Smooth muscle cell of the coronary artery (primary cell): ENCODE data around the gene FAM89A. TPM values are rescaled to one million over a fixed set of nuclear protein-coding genes. Genes with fewer than 3 reads are reported as not detected.

ENCODE experiments used
- total RNA-seq: library from RNA; depleted of rRNA; stranded (reverse); fragments of >200 nt; gene quantifications from 2 replicates; pipeline ENCODE4 v1.2.3, GENCODE V29; 2014; ENCODE audit warnings: low replicate concordance

FAM89A gene
- total RNA-seq, result 2.3 and 7.7 TPM in 2 replicates

GRCh38 chr1:231040019-231040799 is at the start of gene FAM89A:
Gene FAM89A, minus strand, starts transcription at chr1:231040254. Its CDS starts 43 bp downstream, at chr1:231040211.

GRCh38 chr1:230978491-230979388 is 61.3 kb downstream of the FAM89A start, which contains the start of the genes ARV1 and TTC13:
Gene ARV1, plus strand, starts transcription at chr1:230979094. Its CDS starts 12 bp downstream, at chr1:230979106.
Gene TTC13, minus strand, starts transcription at chr1:230978861. Its CDS starts 31 bp downstream, at chr1:230978830.

Other genes with a start within 250 kb of the FAM89A start
- gene C1orf198, start 171.7 kb downstream of the FAM89A start, total RNA-seq, result 71.8 and 92.8 TPM in 2 replicates
- 7.4 and 9.7 TPM in 2 replicates for gene TTC13, start 61.4 kb downstream of the FAM89A start, total RNA-seq
- gene ARV1, start 61.2 kb downstream of the FAM89A start, total RNA-seq, result 9.8 and 10.4 TPM in 2 replicates
- gene TRIM67, start 121.8 kb upstream of the FAM89A start, total RNA-seq, result 0.23 TPM in 1 of 2 replicates, not detected in the other
- 20.8 and 40.5 TPM in 2 replicates for gene GNPAT, start 201.0 kb upstream of the FAM89A start, total RNA-seq